ENCODE data around the gene FAM120A.

GRCh38 chr9:93567271-93567959, 115.9 kb downstream of the FAM120A start:
- TF ChIP-seq CTCF (IDR thresholded peaks at IDR 0.05; ENCODE audit: low read depth, low read length, missing input control) (no peak), GABPA (IDR thresholded peaks at IDR 0.05 in 1 of 2, conservative IDR thresholded peaks at IDR 0.05 in 1 of 2) (no peak), YY1 (IDR thresholded peaks at IDR 0.05) (no peak), TAF1 (conservative IDR thresholded peaks at IDR 0.05) (no peak), RAD21 (IDR thresholded peaks at IDR 0.05) (no peak), JUND (IDR thresholded peaks at IDR 0.05) (no peak), ATF3 (IDR thresholded peaks at IDR 0.05) (no peak), RXRA (IDR thresholded peaks at IDR 0.05) (no peak), HNF4A (conservative IDR thresholded peaks at IDR 0.05) (no peak), HNF4G (IDR thresholded peaks at IDR 0.05) (no peak)
- TF ChIP-seq, protein P1, sequence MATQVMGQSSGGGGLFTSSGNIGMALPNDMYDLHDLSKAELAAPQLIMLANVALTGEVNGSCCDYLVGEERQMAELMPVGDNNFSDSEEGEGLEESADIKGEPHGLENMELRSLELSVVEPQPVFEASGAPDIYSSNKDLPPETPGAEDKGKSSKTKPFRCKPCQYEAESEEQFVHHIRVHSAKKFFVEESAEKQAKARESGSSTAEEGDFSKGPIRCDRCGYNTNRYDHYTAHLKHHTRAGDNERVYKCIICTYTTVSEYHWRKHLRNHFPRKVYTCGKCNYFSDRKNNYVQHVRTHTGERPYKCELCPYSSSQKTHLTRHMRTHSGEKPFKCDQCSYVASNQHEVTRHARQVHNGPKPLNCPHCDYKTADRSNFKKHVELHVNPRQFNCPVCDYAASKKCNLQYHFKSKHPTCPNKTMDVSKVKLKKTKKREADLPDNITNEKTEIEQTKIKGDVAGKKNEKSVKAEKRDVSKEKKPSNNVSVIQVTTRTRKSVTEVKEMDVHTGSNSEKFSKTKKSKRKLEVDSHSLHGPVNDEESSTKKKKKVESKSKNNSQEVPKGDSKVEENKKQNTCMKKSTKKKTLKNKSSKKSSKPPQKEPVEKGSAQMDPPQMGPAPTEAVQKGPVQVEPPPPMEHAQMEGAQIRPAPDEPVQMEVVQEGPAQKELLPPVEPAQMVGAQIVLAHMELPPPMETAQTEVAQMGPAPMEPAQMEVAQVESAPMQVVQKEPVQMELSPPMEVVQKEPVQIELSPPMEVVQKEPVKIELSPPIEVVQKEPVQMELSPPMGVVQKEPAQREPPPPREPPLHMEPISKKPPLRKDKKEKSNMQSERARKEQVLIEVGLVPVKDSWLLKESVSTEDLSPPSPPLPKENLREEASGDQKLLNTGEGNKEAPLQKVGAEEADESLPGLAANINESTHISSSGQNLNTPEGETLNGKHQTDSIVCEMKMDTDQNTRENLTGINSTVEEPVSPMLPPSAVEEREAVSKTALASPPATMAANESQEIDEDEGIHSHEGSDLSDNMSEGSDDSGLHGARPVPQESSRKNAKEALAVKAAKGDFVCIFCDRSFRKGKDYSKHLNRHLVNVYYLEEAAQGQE (IDR thresholded peaks at IDR 0.05) = no peak
- TF ChIP-seq, protein P2, sequence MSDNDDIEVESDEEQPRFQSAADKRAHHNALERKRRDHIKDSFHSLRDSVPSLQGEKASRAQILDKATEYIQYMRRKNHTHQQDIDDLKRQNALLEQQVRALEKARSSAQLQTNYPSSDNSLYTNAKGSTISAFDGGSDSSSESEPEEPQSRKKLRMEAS (IDR thresholded peaks at IDR 0.05) = no peak
